Measurements from ENCODE around the gene JMJD1C. TPM values are rescaled to one million over a fixed set of nuclear protein-coding genes. Genes with fewer than 3 reads are reported as not detected.
A peak's percentile ranks its signal among the peaks of the same experiment; 100 is the strongest.

JMJD1C gene
- total RNA-seq, 1 experiment from 2014 or later, result 67.6 TPM

DNA sequence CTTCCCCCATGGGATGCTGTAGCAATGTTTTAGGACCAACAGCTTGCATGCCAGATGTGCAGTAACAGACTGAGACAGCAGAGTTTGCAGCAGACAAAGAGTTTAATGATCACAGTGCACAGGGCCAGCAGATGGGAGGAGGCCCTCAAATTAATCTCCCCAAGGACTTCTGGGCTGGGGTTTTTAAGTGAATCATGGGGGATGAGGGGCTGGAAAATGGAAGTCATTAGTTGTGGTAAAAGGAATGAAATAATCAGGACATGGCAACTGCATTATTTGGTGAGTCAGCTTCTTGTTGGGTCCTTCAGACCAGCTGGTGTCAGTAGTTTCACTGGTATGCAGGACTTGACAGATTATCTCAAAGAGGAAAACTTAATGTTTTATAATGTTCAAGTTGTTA is 345.2 kb downstream of the JMJD1C start:
- intact Hi-C loops (cut with micrococcal nuclease; ENCODE audit: unreplicated experiment), result no loop called here
- CTCF ChIA-PET, result interaction anchor here (1.9 kb wide), 1 partner anchor 12 kb away, joined by 4 read pairs; the partner anchor contains the start of gene NRBF2
- no peaks in the 10 kb centered on the region for H3K27me3 Mint-ChIP-seq (ENCODE audit: unreplicated experiment)
- DNase-seq, result no peak
- no peaks in the 10 kb centered on the region for H3K9me3 Mint-ChIP-seq (ENCODE audit: low read depth, unreplicated experiment)
- H3K36me3 Mint-ChIP-seq (ENCODE audit: insufficient read depth, unreplicated experiment), result no peaks in the 10 kb centered on the region
- H3K4me3 Mint-ChIP-seq (ENCODE audit: low read depth, unreplicated experiment), result no peak overlapping the region
- TF ChIP-seq, protein P1, sequence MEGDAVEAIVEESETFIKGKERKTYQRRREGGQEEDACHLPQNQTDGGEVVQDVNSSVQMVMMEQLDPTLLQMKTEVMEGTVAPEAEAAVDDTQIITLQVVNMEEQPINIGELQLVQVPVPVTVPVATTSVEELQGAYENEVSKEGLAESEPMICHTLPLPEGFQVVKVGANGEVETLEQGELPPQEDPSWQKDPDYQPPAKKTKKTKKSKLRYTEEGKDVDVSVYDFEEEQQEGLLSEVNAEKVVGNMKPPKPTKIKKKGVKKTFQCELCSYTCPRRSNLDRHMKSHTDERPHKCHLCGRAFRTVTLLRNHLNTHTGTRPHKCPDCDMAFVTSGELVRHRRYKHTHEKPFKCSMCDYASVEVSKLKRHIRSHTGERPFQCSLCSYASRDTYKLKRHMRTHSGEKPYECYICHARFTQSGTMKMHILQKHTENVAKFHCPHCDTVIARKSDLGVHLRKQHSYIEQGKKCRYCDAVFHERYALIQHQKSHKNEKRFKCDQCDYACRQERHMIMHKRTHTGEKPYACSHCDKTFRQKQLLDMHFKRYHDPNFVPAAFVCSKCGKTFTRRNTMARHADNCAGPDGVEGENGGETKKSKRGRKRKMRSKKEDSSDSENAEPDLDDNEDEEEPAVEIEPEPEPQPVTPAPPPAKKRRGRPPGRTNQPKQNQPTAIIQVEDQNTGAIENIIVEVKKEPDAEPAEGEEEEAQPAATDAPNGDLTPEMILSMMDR (IDR thresholded peaks at IDR 0.05; ENCODE audit: unreplicated experiment), result no peak
- H3K27ac Mint-ChIP-seq (ENCODE audit: unreplicated experiment), result no peak overlapping the region
- H3K4me1 Mint-ChIP-seq (ENCODE audit: low read depth, unreplicated experiment), result no peaks in the 10 kb centered on the region
- no TSS peak for BruUV-seq (replicated peaks)

DNA sequence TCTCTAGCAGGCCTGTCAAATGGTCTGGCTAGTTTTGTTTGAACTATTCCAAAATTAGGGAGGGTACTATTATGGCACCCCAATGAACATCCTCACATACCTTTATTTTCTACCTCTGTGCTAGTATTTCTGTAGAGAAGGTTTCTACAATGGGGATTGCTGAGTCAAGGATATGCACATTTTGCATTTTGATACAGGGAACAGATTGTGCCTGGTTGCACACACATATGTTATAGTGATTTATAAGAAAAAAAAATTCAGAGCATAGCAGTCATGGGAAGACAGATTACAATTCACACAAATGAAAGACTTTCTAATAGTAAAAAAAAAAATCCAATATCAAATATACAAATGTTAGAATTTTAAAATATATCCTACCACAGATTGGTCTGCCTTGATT is 346.7 kb downstream of the JMJD1C start:
- no TSS peak for BruUV-seq (replicated peaks)
- Mint-ChIP-seq H3K27ac (ENCODE audit: unreplicated experiment) (no peak overlapping the region), H3K4me1 (ENCODE audit: low read depth, unreplicated experiment) (no peaks in the 10 kb centered on the region), H3K27me3 (ENCODE audit: unreplicated experiment) (no peaks in the 10 kb centered on the region), H3K36me3 (ENCODE audit: insufficient read depth, unreplicated experiment) (no peaks in the 10 kb centered on the region), H3K9me3 (ENCODE audit: low read depth, unreplicated experiment) (no peaks in the 10 kb centered on the region), H3K4me3 (ENCODE audit: low read depth, unreplicated experiment) (no peak overlapping the region)
- CTCF ChIA-PET, result no interaction called here
- no peak for DNase-seq
- TF ChIP-seq, protein P1 (IDR thresholded peaks at IDR 0.05; ENCODE audit: unreplicated experiment), result no peak
- intact Hi-C loops (cut with micrococcal nuclease; ENCODE audit: unreplicated experiment), result no loop called here

Small RNA genes within 50 kb of the gene (microRNA-seq; reads per million reads assigned to microRNA genes)
- 60.1 reads per million, percentile 59 among the genes with 10 or more reads in this experiment for gene MIR1296

Other genes with a start within 250 kb of the JMJD1C start
- gene REEP3, start 55.4 kb upstream of the JMJD1C start, total RNA-seq (2022), result 94.7 and 97.5 TPM in 2 replicates